Peyer's patch (tissue), 4 donors: Measurements from ENCODE around the gene PCMT1. TPM values are rescaled to one million over a fixed set of nuclear protein-coding genes. Genes with fewer than 3 reads are reported as not detected.
"Not testable (repeated sequence)": the region's sequence is repeated elsewhere in the genome, so short reads cannot be mapped to it uniquely, and the experiment has no call there.

ENCODE experiments used
- DNase-seq, 3 donors: peaks; one replicate each; pipeline ENCODE4 v3.0.0-alpha.2; 2017 to 2019
- H3K27ac ChIP-seq, 4 donors: fragments of 200-600 bp; sonication (generic); one replicate each; pipeline ENCODE4 v1.5.1; 2016 to 2019
- H3K27me3 ChIP-seq, 2 donors: fragments of 200-600 bp; sonication (generic); one replicate each; pipeline ENCODE4 v1.5.1; 2019
- H3K36me3 ChIP-seq, 3 donors: fragments of 200-600 bp; sonication (generic); one replicate each; pipeline ENCODE4 v1.5.1; 2016 to 2019
- H3K4me1 ChIP-seq, 4 donors: fragments of 200-600 bp; sonication (generic); one replicate each; pipeline ENCODE4 v1.5.1; 2016 to 2019
- H3K4me3 ChIP-seq, 4 donors: fragments of 200-600 bp; sonication (generic); 1 replicate in 3 of 4; 2 replicates in 1 of 4; pipeline ENCODE4 v1.5.1; 2016 to 2019; ENCODE audit warnings: mild to moderate bottlenecking in 1 of 4
- H3K9me3 ChIP-seq, 4 donors: fragments of 200-600 bp; sonication (generic); one replicate each; pipeline ENCODE4 v1.5.1; 2016 to 2019; ENCODE audit warnings: mild to moderate bottlenecking in 1 of 4
- POLR2A ChIP-seq, 2 donors: fragments of 450-650 bp; IDR thresholded peaks; one replicate each; pipeline ENCODE4 v1.5.1; 2017; ENCODE audit warnings: antibody characterized with exemption in 2 of 2, mild to moderate bottlenecking in 2 of 2, moderate library complexity in 2 of 2
- total RNA-seq, 4 donors: library from RNA; depleted of rRNA; stranded (reverse); fragments of >200 nt; gene quantifications; one replicate each; pipeline ENCODE4 v1.1.0, GENCODE V29; 2016
- TF ChIP-seq, protein P1 (sequence below), 6 experiments: fragments of 450-650 bp in 4 of 6; fragments of 200-600 bp in 2 of 6; sonication (generic) in 1 of 6; IDR thresholded peaks; one replicate each; pipeline ENCODE4 v1.5.1; 2017 to 2019; ENCODE audit warnings: antibody characterized with exemption in 6 of 6, mild to moderate bottlenecking in 3 of 6, moderate library complexity in 1 of 6

Gene PCMT1
- total RNA-seq, 4 donors from 2014 or later: 39.4 to 52.0 (median 44.9) TPM

DNA sequence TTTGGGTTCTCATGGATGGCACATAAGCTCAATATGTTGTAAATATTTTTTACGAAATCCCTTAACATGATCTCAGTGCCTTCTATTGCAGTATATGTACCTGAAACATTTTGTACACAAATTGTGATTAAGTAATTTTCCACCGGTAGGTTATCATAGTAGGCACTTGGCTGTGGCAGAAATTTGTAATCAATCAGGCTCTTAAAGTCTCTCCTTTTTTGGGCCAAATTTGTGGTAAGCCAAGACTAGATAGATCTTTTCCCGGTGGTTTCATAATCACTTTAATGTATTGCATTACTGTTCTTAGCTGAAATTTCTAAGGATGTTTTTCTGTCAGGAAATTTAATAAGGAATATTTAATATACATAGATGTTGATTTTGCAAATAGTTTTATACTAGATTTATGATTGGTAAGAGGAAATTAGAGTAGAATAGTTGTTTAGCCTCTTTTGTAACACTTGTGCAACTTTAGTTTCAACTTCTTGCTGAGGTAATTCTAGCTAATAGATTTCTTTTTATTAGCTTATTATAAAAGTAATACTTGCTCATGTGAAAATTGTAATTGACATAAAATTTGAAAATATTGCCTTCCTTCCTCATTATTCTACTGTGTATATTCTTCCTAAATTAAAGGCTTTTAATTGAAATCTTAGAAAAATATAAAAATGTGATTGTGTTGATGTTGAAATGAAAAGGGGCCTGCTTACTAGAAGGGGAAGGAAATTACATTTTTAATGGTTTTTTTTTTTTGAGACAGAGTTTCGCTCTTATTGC, 3.2 kb downstream of the PCMT1 start:
- no peak for TF ChIP-seq POLR2A (IDR thresholded peaks at IDR 0.05)
- TF ChIP-seq, protein P1, sequence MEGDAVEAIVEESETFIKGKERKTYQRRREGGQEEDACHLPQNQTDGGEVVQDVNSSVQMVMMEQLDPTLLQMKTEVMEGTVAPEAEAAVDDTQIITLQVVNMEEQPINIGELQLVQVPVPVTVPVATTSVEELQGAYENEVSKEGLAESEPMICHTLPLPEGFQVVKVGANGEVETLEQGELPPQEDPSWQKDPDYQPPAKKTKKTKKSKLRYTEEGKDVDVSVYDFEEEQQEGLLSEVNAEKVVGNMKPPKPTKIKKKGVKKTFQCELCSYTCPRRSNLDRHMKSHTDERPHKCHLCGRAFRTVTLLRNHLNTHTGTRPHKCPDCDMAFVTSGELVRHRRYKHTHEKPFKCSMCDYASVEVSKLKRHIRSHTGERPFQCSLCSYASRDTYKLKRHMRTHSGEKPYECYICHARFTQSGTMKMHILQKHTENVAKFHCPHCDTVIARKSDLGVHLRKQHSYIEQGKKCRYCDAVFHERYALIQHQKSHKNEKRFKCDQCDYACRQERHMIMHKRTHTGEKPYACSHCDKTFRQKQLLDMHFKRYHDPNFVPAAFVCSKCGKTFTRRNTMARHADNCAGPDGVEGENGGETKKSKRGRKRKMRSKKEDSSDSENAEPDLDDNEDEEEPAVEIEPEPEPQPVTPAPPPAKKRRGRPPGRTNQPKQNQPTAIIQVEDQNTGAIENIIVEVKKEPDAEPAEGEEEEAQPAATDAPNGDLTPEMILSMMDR (IDR thresholded peaks at IDR 0.05): no peak
- Histone ChIP-seq H3K27me3 (no peaks in the 10 kb centered on the region), H3K9me3 (no peaks in the 10 kb centered on the region), H3K36me3 (no peaks in the 10 kb centered on the region), H3K4me1 (peaks cover 0 to 15% (median 4%) of the 10 kb centered on the region in 4 donors), H3K4me3 (no peak overlapping the region), H3K27ac (no peak overlapping the region)
- DNase-seq: no peak

DNA sequence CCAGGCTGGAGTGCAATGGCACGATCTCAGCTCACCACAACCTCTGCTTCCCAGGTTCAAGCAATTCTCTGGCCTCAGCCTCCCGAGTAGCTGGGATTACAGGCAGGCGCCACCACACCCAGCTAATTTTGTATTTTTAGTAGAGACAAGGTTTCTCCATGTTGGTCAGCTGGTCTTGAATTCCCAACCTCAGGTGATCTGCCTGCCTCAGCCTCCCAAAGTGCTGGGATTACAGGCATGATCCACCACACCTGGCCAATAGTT, 3.8 kb downstream of the PCMT1 start:
- not testable (repeated sequence) for H3K9me3 ChIP-seq, H3K27ac ChIP-seq, DNase-seq, H3K36me3 ChIP-seq, H3K4me3 ChIP-seq, H3K27me3 ChIP-seq
- peaks cover 0 to 15% (median 4%) of the 10 kb centered on the region in 4 donors for H3K4me1 ChIP-seq

DNA sequence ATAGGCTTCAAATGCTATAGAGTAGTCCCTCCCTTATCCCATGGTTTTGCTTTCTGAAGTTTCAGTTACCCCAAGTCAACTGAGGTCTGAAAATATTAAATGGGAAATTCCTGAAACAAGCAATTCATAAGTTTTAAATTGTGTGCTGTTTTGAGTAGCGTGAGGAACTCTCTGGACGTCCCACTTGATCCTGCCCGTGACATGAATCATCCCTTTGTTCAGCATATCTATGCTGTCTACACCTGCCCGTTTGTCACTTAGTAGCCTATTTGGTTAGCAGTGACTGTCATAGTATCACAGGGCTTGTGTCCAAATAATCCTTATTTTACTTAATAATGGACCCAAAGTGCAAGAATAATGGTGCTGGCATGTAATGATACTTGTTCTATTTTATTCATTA, 5.0 kb downstream of the PCMT1 start:
- no peak overlapping the region for H3K4me3 ChIP-seq
- no peaks in the 10 kb centered on the region for H3K27me3 ChIP-seq
- peaks cover 0 to 15% (median 4%) of the 10 kb centered on the region in 4 donors for H3K4me1 ChIP-seq
- peak in 1 of 3 donors; percentile 19 for DNase-seq
- no peaks in the 10 kb centered on the region for H3K36me3 ChIP-seq
- H3K27ac ChIP-seq: no peak overlapping the region
- TF ChIP-seq, protein P1 (IDR thresholded peaks at IDR 0.05): no peak
- no peak for TF ChIP-seq POLR2A (IDR thresholded peaks at IDR 0.05)
- no peaks in the 10 kb centered on the region for H3K9me3 ChIP-seq

DNA sequence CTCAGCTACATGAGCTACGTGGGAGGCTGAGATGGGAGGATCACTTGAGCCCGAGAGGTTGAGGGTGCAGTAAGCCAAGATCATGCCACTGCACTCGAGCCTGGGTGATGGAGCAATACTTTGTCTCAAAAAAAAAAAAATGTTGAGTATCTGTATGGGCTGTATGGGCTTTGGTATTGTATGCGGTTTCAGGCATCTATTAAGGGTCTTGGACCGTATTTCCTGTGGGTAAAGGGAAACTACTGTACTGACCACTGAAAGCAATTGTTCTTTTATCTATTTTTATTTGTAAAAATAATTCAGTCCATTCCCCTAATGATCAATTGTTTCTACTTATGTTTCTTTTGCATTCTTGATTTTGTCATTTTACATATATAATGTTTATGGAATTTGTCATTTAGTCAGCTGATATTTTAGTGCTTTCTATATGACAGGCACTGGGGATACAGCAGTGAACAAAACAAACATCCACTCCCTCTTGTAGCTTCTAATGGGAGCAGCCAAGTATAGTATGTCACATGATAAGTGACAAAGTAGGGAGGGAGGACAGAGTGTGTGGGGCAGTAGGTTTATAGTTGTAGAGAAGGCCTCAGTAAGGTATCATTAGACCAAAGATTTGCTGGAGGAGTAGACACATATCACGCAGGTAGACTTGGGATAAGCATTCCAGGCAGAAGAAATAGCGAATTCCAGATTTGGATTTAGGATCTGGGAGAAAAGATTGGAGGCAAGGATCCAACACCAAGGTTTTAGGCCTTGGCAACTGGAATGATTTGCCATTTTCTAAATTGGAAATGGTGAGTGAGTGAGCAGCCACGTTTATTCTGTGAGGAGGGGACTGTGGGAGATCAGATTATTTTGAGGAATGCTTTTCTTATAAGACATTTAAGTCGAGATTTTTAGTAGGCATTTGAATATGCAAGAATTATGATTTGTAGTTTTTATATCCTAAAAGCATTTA, 6.0 kb downstream of the PCMT1 start:
- peaks cover 0 to 12% (median 0%) of the 10 kb centered on the region in 4 donors for H3K4me1 ChIP-seq

DNA sequence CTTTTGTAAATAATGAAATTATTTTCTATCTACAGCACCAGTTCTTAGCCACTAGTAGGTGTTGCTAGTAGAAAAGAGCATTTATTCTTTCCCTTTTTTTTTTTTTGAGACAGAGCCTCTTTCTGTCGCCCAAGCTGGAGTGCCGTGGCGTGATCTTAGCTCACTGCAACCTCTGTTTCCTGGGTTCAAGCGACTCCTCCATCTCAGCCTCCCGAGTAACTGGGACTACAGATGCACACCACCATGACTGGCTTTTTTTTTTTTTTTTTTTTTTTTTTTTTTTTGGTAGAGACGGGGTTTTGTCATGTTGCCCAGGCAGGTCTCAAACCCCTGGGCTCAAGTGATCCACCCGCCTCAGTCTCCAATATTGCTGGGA, 6.7 kb downstream of the PCMT1 start:
- no peak for TF ChIP-seq POLR2A (IDR thresholded peaks at IDR 0.05)
- TF ChIP-seq, protein P1 (IDR thresholded peaks at IDR 0.05): no peak
- H3K36me3 ChIP-seq: no peaks in the 10 kb centered on the region
- DNase-seq: no peak
- no peaks in the 10 kb centered on the region for H3K27me3 ChIP-seq
- H3K9me3 ChIP-seq: no peaks in the 10 kb centered on the region
- peaks cover 0 to 5% (median 0%) of the 10 kb centered on the region in 4 donors for H3K4me1 ChIP-seq
- no peak overlapping the region for H3K27ac ChIP-seq
- no peak overlapping the region for H3K4me3 ChIP-seq

More for the DNA sequence above, 6.0 kb downstream of the PCMT1 start:
- H3K27me3 ChIP-seq: no peaks in the 10 kb centered on the region
- H3K36me3 ChIP-seq: no peaks in the 10 kb centered on the region
- TF ChIP-seq, protein P1 (IDR thresholded peaks at IDR 0.05): no peak
- TF ChIP-seq POLR2A (IDR thresholded peaks at IDR 0.05): no peak
- peak in 1 of 3 donors; percentile 7 for DNase-seq
- H3K27ac ChIP-seq: peak overlapping the region in 1 of 4 donors; percentile 9
- no peak overlapping the region for H3K4me3 ChIP-seq
- H3K9me3 ChIP-seq: no peaks in the 10 kb centered on the region

DNA sequence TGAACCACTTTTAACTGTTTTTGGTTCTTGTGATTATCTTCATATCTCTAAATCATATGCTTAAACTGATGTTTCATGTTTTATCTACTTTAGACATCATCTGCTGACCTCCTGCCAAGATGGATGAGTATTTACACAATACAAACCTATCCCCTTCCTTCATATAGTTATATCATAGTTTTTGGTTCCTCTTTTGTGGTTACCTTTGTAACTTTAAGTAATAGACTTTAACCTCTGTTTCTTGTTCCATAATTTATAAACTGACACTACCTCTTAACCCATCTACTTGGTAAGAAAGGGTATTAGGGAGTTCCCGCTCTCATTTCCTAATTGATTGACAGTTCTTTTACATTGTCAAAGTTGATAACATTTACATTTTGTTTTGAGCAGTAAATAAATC, 11.9 kb downstream of the PCMT1 start:
- DNase-seq: no peak
- Histone ChIP-seq H3K36me3 (peaks cover 0 to 7% (median 0%) of the 10 kb centered on the region in 3 donors), H3K4me1 (no peaks in the 10 kb centered on the region)

More for the DNA sequence above, 11.9 kb downstream of the PCMT1 start:
- TF ChIP-seq POLR2A (IDR thresholded peaks at IDR 0.05): no peak
- TF ChIP-seq, protein P1 (IDR thresholded peaks at IDR 0.05): no peak
- Histone ChIP-seq H3K9me3 (no peaks in the 10 kb centered on the region), H3K27me3 (no peaks in the 10 kb centered on the region), H3K27ac (no peak overlapping the region), H3K4me3 (no peak overlapping the region)
